HG03460 (cell line): Measurements from ENCODE around the gene AKT3.

Experiments used
- ATAC-seq: cut with Tn5 transposase; IDR thresholded peaks from one replicate; pipeline ENCODE4 v1.9.1; 2021; ENCODE audit not compliant: unreplicated experiment

AKT3 gene

DNA sequence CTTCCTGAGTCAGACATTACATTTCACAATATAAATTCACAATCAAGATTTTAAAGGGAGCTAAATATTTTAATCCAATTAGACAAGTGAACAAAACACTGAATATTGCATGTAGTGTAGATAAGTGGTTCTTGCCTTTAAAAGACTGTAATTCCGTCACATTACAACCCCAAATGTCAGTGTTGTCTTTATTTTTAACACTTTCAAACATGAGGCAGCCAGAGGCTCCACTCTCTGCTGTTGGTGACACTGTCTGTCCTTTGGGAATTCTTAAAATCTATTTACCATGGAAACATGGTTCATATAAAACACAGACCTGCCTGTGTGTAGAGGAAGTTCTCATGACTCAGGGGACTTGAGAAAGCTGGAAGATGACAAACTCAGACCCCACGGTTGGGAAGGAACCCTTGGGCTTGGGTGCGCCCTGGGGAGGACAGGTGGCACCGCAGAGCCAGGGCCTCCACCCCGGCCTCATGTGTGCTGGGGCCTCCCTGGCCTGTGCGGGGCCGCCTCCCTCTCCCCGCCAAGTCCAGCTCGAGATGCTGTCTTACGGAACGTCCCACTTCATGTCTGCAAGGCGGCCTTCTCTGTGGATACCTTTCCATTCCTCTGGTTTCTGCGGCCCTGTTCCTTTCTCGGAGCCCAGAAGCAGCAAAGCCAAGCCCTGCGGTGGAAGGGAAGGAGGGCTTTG is 355.2 kb downstream of the AKT3 start:
- ATAC-seq = no peak

GRCh38 chr1:243493156-243494129 is 356.6 kb downstream of the AKT3 start:
- ATAC-seq = no peak

- ATAC-seq = no peak
Measured at GRCh38 chr1:243490748-243491686, 359.0 kb downstream of the AKT3 start.

DNA sequence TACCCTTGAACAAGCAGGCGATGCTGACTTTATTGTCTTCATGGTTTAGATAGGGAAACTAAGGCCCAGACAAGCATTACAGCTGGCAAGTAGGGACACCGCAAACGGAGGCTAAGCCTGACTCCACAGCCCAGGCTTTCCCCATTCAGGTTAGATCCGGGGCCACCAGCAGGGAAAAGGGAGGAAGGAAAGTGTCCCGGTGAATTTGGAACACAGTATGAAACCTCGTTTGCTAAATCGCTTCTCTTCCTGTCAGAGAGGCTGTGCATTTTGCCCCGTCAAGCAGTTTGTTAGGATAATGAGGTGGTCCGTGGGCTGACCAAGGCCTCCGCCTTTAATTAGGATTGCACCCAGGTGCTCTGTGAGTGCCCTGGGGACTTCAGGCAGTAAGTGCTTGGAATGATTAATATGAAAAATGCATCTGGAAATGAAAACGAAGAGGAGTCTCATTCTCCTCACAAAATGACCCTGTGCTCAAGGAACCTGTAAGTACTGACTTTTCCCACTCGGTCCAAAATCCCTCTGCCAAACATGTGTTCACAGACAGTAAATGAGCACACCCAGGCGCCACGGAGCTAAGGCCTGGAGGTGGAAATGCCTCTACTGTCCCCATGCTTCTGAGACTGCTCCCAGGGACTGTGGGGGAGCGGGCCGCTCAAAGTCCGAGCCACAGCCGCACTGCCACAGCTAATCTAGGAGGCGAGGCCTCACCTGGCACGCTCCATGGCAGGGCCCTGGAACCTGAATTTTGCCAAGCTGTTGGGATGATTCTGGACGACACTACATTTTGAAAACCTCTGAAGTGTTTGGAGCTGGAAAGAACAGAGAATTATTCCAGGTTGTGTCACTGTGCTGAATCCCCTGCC is 360.1 kb downstream of the AKT3 start:
- no peak for ATAC-seq

- no peak for ATAC-seq
Measured at GRCh38 chr1:243489158-243489527, 360.9 kb downstream of the AKT3 start.

- no peak for ATAC-seq
Measured at GRCh38 chr1:243488459-243489157, 361.4 kb downstream of the AKT3 start.

- ATAC-seq = no peak
Measured at GRCh38 chr1:243487649-243488227, 362.3 kb downstream of the AKT3 start.

DNA sequence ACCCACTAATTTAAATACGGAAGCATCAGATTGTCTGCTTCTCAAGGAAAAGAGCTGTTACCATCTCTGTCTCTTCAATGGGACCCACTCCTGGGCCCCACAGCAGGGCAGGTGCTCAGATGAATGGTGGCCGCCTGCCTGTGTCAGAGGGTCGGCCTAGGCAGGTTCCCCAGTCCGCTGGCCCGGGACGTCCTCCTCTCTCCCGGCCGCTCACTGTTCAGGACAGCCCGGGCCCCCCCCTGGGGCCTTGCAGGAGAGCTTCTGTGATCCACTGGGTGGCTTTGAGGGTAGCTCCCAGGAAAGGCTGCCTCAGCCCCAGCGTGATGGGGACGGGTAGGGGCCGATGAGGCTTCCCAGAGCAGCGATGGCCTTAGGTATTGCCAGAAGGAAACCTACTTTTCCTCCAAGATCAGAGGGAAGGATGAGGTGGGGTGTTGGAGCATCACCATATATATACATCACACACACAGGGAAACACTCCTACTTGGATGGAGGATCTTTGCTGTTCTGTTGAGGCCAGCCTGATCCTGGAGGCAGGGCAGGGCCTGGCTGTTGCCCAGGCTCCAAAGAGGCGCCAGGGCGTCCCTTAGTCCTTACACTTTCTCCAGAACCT is 362.9 kb downstream of the AKT3 start:
- no peak for ATAC-seq

DNA sequence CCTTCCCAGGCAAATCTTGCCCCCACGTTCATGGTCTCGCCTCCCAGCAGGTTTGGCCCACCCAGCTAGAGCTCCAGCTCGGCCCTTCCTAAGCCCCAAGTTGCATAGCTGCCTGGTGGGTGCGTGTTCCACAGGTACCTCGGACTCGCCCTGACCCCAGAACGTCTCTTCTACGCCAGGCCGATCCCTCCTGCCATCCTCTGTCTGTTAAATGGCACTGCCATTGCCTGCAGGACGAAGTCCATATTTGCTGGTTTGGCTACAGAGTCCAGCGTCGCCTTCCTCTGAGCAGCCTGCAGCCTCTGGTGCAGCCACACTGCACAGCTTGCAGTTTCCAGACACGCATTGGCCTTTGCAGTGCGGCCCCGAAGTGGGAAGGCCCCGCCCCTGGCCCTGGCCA is 366.1 kb downstream of the AKT3 start:
- no peak for ATAC-seq

- ATAC-seq = no peak
Measured at GRCh38 chr1:243483071-243483771, 366.8 kb downstream of the AKT3 start.

- no peak for ATAC-seq
Measured at GRCh38 chr1:243482141-243483022, 367.7 kb downstream of the AKT3 start.

DNA sequence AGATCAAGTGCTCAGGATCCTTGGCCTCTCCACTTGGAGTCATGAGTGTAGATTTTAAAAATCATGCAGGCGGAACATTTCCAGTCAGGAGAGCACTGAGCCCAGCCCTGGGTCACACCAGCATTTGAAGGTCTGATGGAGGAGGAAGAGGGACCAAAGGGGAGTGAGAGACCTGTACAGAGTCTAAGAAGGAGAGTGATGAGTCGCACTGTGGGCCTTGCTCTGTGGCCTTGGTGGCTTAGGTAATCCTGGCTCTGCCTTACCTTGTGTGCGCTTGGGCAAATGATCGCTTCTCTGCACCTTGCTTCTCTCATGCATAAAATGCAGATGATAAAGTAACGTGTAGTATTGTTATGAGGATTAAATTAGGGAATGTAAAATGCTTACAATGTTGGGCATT is 368.9 kb downstream of the AKT3 start:
- no peak for ATAC-seq

GRCh38 chr1:243477731-243478290 is 372.2 kb downstream of the AKT3 start:
- no peak for ATAC-seq

DNA sequence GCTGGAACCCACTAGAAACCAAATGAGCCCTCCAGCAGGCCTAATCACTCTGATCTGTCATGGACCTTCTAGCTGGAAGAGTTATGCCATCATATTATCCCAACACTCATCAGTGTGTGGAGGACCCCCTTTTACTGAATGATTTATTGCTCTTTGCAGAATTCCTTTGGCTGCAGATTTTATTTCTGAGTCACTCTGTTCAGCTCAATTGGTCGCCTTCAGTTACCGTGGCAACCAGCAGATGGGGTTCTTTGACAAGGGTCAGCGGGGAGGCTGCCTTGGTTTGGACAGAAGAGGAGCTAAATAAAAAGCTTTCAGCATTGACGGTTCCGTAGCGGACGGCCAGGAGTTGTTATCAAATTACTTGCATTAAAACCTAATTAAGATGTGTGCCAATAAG is 374.1 kb downstream of the AKT3 start:
- no peak for ATAC-seq

- no peak for ATAC-seq
Measured at GRCh38 chr1:243474906-243475305, 375.1 kb downstream of the AKT3 start.

- no peak for ATAC-seq
Measured at GRCh38 chr1:243474136-243474881, 375.7 kb downstream of the AKT3 start.
